ENCODE results near the gene D2HGDH. TPM values are rescaled to one million over a fixed set of nuclear protein-coding genes. Genes with fewer than 3 reads are reported as not detected.
A peak's percentile ranks its signal among the peaks of the same experiment; 100 is the strongest.

D2HGDH gene
- total and polyA plus RNA-seq, 2 of the 13 experiments (the other 11 are each of a cell fraction or from before 2014, with no cell fraction given): 19.2 to 20.3 TPM

DNA sequence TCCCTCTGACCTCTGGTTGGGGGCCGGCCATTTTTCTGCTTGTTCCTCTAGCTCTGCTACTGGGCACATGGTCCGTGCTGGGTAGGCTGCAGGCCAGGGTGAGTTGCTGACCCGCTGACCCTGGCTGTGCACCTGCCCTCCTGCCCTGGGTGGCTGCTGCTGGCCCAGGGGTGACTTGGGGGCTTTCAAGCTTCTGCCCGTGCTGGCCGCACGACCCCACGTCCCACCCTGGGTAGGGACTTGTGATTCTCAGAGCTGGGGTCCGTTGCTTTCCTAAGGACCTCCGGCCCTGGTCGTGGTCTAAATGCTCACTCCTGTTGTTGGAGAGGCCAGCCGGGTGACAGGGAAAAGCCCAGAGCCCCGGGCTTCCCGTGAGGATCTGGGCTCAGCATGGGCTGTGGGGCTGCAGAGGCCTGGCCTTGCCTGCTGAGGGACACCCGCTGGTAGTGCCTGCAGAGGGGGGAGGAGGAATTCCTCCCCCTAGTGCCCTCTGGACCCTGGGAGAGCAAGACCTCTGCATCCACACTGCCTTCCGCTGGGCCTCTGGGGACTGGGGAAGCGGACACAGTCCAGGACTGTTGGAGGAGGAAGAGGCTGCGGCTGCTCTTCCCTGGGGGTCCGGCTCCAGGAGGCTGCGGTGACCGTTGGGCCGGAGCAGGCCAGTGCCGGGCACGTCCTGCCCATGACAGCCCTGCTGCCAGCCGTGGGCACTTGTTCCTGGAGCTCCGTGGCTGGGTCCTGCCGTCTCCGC is 35.9 kb downstream of the D2HGDH start (continued):
- TF ChIP-seq, protein P1, sequence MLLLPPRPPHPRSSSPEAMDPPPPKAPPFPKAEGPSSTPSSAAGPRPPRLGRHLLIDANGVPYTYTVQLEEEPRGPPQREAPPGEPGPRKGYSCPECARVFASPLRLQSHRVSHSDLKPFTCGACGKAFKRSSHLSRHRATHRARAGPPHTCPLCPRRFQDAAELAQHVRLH (CRISPR knock-in tag; IDR thresholded peaks at IDR 0.05; ENCODE audit: borderline replicate concordance, low read depth): peak; percentile 98; the same call in 1 of the 2 replicates
- TF ChIP-seq, protein P2, sequence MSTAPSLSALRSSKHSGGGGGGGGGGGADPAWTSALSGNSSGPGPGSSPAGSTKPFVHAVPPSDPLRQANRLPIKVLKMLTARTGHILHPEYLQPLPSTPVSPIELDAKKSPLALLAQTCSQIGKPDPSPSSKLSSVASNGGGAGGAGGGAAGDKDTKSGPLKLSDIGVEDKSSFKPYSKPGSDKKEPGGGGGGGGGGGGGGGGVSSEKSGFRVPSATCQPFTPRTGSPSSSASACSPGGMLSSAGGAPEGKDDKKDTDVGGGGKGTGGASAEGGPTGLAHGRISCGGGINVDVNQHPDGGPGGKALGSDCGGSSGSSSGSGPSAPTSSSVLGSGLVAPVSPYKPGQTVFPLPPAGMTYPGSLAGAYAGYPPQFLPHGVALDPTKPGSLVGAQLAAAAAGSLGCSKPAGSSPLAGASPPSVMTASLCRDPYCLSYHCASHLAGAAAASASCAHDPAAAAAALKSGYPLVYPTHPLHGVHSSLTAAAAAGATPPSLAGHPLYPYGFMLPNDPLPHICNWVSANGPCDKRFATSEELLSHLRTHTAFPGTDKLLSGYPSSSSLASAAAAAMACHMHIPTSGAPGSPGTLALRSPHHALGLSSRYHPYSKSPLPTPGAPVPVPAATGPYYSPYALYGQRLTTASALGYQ (CRISPR knock-in tag; IDR thresholded peaks at IDR 0.05): peak; percentile 83
- TF ChIP-seq, protein P3, sequence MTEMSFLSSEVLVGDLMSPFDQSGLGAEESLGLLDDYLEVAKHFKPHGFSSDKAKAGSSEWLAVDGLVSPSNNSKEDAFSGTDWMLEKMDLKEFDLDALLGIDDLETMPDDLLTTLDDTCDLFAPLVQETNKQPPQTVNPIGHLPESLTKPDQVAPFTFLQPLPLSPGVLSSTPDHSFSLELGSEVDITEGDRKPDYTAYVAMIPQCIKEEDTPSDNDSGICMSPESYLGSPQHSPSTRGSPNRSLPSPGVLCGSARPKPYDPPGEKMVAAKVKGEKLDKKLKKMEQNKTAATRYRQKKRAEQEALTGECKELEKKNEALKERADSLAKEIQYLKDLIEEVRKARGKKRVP (CRISPR knock-in tag; IDR thresholded peaks at IDR 0.05): peak in 1 of 2 experiments; percentile 76; a peak in 2 of 4 replicates
- peak; percentile 68; the same call in 1 of the 2 replicates for TF ChIP-seq ARNTL (CRISPR knock-in tag; IDR thresholded peaks at IDR 0.05)
- no peak; the same call in 1 of the 2 replicates for TF ChIP-seq ZZZ3 (CRISPR knock-in tag; IDR thresholded peaks at IDR 0.05; ENCODE audit: borderline replicate concordance)
- TF ChIP-seq, protein P4, sequence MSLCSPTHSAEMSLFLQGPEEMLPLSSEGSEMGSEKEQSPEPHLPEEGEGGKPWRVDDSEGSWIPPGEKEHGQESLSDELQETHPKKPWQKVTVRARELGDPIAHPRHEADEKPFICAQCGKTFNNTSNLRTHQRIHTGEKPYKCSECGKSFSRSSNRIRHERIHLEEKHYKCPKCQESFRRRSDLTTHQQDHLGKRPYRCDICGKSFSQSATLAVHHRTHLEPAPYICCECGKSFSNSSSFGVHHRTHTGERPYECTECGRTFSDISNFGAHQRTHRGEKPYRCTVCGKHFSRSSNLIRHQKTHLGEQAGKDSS (CRISPR knock-in tag; IDR thresholded peaks at IDR 0.05; ENCODE audit: borderline replicate concordance, low read depth): peak; percentile 89
- TF ChIP-seq RCOR2 (CRISPR knock-in tag; IDR thresholded peaks at IDR 0.05): peak; percentile 75
- 0 out of 2 replicates have a peak, but pooled peaks have one; percentile 52 for TF ChIP-seq ZNF30 (CRISPR knock-in tag; IDR thresholded peaks at IDR 0.05)
- TF ChIP-seq, protein P5, sequence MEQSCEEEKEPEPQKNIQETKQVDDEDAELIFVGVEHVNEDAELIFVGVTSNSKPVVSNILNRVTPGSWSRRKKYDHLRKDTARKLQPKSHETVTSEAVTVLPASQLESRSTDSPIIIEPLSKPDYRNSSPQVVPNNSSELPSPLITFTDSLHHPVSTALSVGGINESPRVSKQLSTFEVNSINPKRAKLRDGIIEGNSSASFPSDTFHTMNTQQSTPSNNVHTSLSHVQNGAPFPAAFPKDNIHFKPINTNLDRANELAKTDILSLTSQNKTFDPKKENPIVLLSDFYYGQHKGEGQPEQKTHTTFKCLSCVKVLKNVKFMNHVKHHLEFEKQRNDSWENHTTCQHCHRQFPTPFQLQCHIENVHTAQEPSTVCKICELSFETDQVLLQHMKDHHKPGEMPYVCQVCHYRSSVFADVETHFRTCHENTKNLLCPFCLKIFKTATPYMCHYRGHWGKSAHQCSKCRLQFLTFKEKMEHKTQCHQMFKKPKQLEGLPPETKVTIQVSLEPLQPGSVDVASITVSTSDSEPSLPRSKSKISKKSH (CRISPR knock-in tag; IDR thresholded peaks at IDR 0.05; ENCODE audit: borderline replicate concordance): peak; percentile 71; the same call in 1 of the 2 replicates
- 0 out of 2 replicates have a peak, but pooled peaks have one; percentile 48 for TF ChIP-seq FLYWCH1 (CRISPR knock-in tag; IDR thresholded peaks at IDR 0.05)
- peak; percentile 56; the same call in 1 of the 2 replicates for TF ChIP-seq TBX3 (IDR thresholded peaks at IDR 0.05; ENCODE audit: borderline replicate concordance)
- no peak for TF ChIP-seq ZNF543 (CRISPR knock-in tag; IDR thresholded peaks at IDR 0.05)
- peak; percentile 46; the same call in 1 of the 2 replicates for TF ChIP-seq NFYC (CRISPR knock-in tag; IDR thresholded peaks at IDR 0.05)
- TF ChIP-seq ZNF282 (IDR thresholded peaks at IDR 0.05; ENCODE audit: partially characterized antibody): no peak
- TF ChIP-seq ZNF232 (CRISPR knock-in tag; IDR thresholded peaks at IDR 0.05; ENCODE audit: borderline replicate concordance): peak; percentile 78; the same call in 1 of the 2 replicates
- TF ChIP-seq ZNF790 (CRISPR knock-in tag; IDR thresholded peaks at IDR 0.05; ENCODE audit: borderline replicate concordance): 0 out of 2 replicates have a peak, but pooled peaks have one; percentile 83
- TF ChIP-seq MIER2 (CRISPR knock-in tag; IDR thresholded peaks at IDR 0.05): peak; percentile 64; the same call in 1 of the 2 replicates
- peak; percentile 99 for TF ChIP-seq HNF4A (CRISPR knock-in tag; IDR thresholded peaks at IDR 0.05)
- TF ChIP-seq, protein P6, sequence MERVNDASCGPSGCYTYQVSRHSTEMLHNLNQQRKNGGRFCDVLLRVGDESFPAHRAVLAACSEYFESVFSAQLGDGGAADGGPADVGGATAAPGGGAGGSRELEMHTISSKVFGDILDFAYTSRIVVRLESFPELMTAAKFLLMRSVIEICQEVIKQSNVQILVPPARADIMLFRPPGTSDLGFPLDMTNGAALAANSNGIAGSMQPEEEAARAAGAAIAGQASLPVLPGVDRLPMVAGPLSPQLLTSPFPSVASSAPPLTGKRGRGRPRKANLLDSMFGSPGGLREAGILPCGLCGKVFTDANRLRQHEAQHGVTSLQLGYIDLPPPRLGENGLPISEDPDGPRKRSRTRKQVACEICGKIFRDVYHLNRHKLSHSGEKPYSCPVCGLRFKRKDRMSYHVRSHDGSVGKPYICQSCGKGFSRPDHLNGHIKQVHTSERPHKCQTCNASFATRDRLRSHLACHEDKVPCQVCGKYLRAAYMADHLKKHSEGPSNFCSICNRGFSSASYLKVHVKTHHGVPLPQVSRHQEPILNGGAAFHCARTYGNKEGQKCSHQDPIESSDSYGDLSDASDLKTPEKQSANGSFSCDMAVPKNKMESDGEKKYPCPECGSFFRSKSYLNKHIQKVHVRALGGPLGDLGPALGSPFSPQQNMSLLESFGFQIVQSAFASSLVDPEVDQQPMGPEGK (CRISPR knock-in tag; IDR thresholded peaks at IDR 0.05): peak; percentile 100
- TF ChIP-seq ZNF264 (CRISPR knock-in tag; IDR thresholded peaks at IDR 0.05): peak; percentile 90
- no peak for TF ChIP-seq CHD4 (IDR thresholded peaks at IDR 0.05; ENCODE audit: borderline replicate concordance, low read length)

Data from HepG2 (cell line).